HepG2 (cell line): ENCODE results near the gene VPS4A. TPM values are rescaled to one million over a fixed set of nuclear protein-coding genes. Genes with fewer than 3 reads are reported as not detected.

Experiments
- ARNTL ChIP-seq: sonication (generic); formaldehyde crosslinking; IDR thresholded peaks from 2 replicates; pipeline ENCODE4 v1.4.0; 2020; ENCODE audit warnings: mild to moderate bottlenecking, missing genetic modification reagents
- GATAD1 ChIP-seq: IDR thresholded peaks from 2 replicates; pipeline ENCODE4 v1.6.1; 2016; ENCODE audit warnings: missing genetic modification reagents, missing compliant biosample characterization
- GMEB2 ChIP-seq: IDR thresholded peaks from 2 replicates; pipeline ENCODE4 v1.6.1; 2016; ENCODE audit warnings: missing biosample characterization, missing genetic modification reagents, low read depth
- HIVEP1 ChIP-seq: sonication (generic); formaldehyde crosslinking; IDR thresholded peaks from 2 replicates; pipeline ENCODE4 v1.4.0; 2020; ENCODE audit warnings: mild to moderate bottlenecking, missing genetic modification reagents
- HOXA9 ChIP-seq: sonication (generic); formaldehyde crosslinking; IDR thresholded peaks from 2 replicates; pipeline ENCODE4 v1.8.1; 2022; ENCODE audit warnings: missing genetic modification reagents, mild to moderate bottlenecking, moderate library complexity, borderline replicate concordance
- NRL ChIP-seq: sonication (generic); formaldehyde crosslinking; IDR thresholded peaks from 2 replicates; pipeline ENCODE4 v1.5.0; 2020; ENCODE audit warnings: missing genetic modification reagents, mild to moderate bottlenecking, moderate library complexity, borderline replicate concordance
- PAXIP1 ChIP-seq: sonication (generic); formaldehyde crosslinking; conservative IDR thresholded peaks from 2 replicates; pipeline ENCODE4 v1.4.0; 2020; ENCODE audit warnings: mild to moderate bottlenecking, missing genetic modification reagents, moderate library complexity
- PPARG ChIP-seq: conservative IDR thresholded peaks from 2 replicates; pipeline ENCODE4 v1.6.1; 2016; ENCODE audit warnings: missing biosample characterization, missing genetic modification reagents
- PRMT3 ChIP-seq: sonication (generic); formaldehyde crosslinking; IDR thresholded peaks from 2 replicates; pipeline ENCODE4 v1.8.1; 2022; ENCODE audit warnings: low read depth, mild to moderate bottlenecking, moderate library complexity, missing genetic modification reagents, borderline replicate concordance
- RAD51 ChIP-seq: fragments of 450-650 bp; IDR thresholded peaks from 2 replicates; pipeline ENCODE4 v1.6.1; 2016; ENCODE audit warnings: borderline replicate concordance
- ZBTB25 ChIP-seq: IDR thresholded peaks from 2 replicates; pipeline ENCODE4 v1.6.1; 2018; ENCODE audit warnings: missing genetic modification reagents
- ZGPAT ChIP-seq: IDR thresholded peaks from 2 replicates; pipeline ENCODE4 v1.6.1; 2016; ENCODE audit warnings: mild to moderate bottlenecking
- ZNF354B ChIP-seq: sonication (generic); formaldehyde crosslinking; IDR thresholded peaks from 2 replicates; pipeline ENCODE4 v1.8.0; 2022; ENCODE audit warnings: mild to moderate bottlenecking, missing genetic modification reagents
- ZNF441 ChIP-seq: sonication (generic); formaldehyde crosslinking; IDR thresholded peaks from 2 replicates; pipeline ENCODE4 v1.7.0; 2021; ENCODE audit warnings: missing genetic modification reagents, borderline replicate concordance
- ZNF484 ChIP-seq: sonication (generic); formaldehyde crosslinking; IDR thresholded peaks from 2 replicates; pipeline ENCODE4 v1.5.1; 2020; ENCODE audit warnings: mild to moderate bottlenecking, low read depth, missing genetic modification reagents, borderline replicate concordance
- ZNF567 ChIP-seq: sonication (generic); formaldehyde crosslinking; IDR thresholded peaks from 2 replicates; pipeline ENCODE4 v1.8.1; 2023; ENCODE audit warnings: mild to moderate bottlenecking, missing genetic modification reagents, borderline replicate concordance
- polyA plus RNA-seq, 8 experiments: library from polyadenylated mRNA; depleted of rRNA in 3 of 8; stranded (reverse) in 7 of 8; unstranded in 1 of 8; fragments of >200 nt; fragmentation: Illumina TruSeq in 4 of 8; extraction: Trizol in 4 of 8; gene quantifications; 2 replicates each; pipeline versions ENCODE4 v1.2.1 to v1.2.3, GENCODE V29; 2011 to 2016; ENCODE audit warnings: low read depth in 4 of 8, missing spikeins in 1 of 8, mixed read lengths in 1 of 8; ENCODE audit not compliant: insufficient read depth in 1 of 8
- total RNA-seq, 5 experiments: library from RNA; depleted of rRNA; stranded (reverse); fragments of >200 nt; fragmentation: Illumina TruSeq; extraction: Trizol; gene quantifications; 2 replicates each; pipeline ENCODE4 v1.2.3, GENCODE V29; 2016; ENCODE audit warnings: low read depth in 1 of 5
- TF ChIP-seq, protein P1 (sequence below): sonication (generic); formaldehyde crosslinking; IDR thresholded peaks from 2 replicates; pipeline ENCODE4 v1.4.0; 2020; ENCODE audit warnings: missing genetic modification reagents
- TF ChIP-seq, protein P2 (sequence below): sonication (generic); formaldehyde crosslinking; IDR thresholded peaks from 2 replicates; pipeline ENCODE4 v1.5.0; 2020; ENCODE audit warnings: mild to moderate bottlenecking, low read depth, missing genetic modification reagents, borderline replicate concordance

VPS4A gene
- total and polyA plus RNA-seq, 2 of the 13 experiments (the other 11 are each of a cell fraction or from before 2014, with no cell fraction given), result 13.2 to 27.9 TPM

DNA sequence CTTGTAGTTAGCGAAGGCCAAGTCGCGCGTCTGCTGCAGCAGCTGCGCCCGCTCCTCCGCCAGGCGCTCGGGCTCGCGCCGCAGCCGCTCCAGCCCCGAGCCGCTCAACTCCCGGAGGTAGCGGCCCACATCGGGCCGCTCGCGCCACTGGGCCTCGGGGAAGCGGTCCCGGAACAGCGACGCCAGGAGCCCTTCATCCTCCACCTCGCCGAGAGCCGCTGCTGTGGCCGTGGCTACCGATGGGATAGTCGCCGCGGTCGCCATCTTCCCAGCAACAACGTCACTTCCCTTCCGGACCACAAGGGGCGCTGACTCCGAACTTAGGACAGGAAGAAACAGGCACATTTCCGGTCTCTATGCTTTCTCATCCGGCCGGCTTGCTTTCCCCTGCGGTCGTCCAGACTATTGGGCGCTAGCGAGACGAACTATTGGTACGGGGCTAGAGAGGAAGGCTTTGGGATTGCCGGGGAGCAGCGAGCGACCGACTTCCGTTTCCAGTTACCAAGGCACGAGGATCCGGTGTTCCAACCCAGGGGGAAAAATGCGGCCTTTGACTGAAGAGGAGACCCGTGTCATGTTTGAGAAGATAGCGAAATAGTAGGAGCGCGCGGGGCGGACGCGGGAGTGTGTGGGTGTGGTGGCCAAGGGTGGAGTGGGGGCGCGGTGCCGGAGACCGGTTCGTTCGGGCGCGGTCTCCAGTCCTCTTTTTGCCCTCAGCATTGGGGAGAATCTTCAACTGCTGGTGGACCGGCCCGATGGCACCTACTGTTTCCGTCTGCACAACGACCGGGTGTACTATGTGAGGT, 28.3 kb downstream of the VPS4A start, which contains the start of the genes COG8 and NIP7 (continued):
- peak; percentile 92 for TF ChIP-seq HIVEP1
- peak; percentile 32; the same call in 1 of the 2 replicates for TF ChIP-seq HOXA9 (CRISPR knock-in tag)
- peak; percentile 77 for TF ChIP-seq ARNTL
- peak; percentile 58; the same call in 1 of the 2 replicates for TF ChIP-seq PAXIP1
- TF ChIP-seq GATAD1 (CRISPR knock-in tag), result peak; percentile 98
- peak; percentile 95 for TF ChIP-seq ZBTB25 (CRISPR knock-in tag)
- no peak for TF ChIP-seq RAD51
- TF ChIP-seq ZNF354B (CRISPR knock-in tag), result 0 out of 2 replicates have a peak, but pooled peaks have one; percentile 74
- TF ChIP-seq PPARG (CRISPR knock-in tag), result peak; percentile 47; the same call in 1 of the 2 replicates
- 0 out of 2 replicates have a peak, but pooled peaks have one; percentile 64 for TF ChIP-seq ZNF484 (CRISPR knock-in tag)
- peak; percentile 87 for TF ChIP-seq ZGPAT (CRISPR knock-in tag)
- no peak; the same call in 1 of the 2 replicates for TF ChIP-seq PRMT3 (CRISPR knock-in tag)
- TF ChIP-seq, protein P1, sequence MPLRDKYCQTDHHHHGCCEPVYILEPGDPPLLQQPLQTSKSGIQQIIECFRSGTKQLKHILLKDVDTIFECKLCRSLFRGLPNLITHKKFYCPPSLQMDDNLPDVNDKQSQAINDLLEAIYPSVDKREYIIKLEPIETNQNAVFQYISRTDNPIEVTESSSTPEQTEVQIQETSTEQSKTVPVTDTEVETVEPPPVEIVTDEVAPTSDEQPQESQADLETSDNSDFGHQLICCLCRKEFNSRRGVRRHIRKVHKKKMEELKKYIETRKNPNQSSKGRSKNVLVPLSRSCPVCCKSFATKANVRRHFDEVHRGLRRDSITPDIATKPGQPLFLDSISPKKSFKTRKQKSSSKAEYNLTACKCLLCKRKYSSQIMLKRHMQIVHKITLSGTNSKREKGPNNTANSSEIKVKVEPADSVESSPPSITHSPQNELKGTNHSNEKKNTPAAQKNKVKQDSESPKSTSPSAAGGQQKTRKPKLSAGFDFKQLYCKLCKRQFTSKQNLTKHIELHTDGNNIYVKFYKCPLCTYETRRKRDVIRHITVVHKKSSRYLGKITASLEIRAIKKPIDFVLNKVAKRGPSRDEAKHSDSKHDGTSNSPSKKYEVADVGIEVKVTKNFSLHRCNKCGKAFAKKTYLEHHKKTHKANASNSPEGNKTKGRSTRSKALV (CRISPR knock-in tag), result peak; percentile 84
- TF ChIP-seq ZNF441 (CRISPR knock-in tag), result peak; percentile 70
- TF ChIP-seq, protein P2, sequence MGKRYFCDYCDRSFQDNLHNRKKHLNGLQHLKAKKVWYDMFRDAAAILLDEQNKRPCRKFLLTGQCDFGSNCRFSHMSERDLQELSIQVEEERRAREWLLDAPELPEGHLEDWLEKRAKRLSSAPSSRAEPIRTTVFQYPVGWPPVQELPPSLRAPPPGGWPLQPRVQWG (CRISPR knock-in tag), result no peak
- TF ChIP-seq GMEB2 (CRISPR knock-in tag), result peak; percentile 31; the same call in 1 of the 2 replicates
- peak; percentile 94 for TF ChIP-seq NRL (CRISPR knock-in tag)
- peak; percentile 25; the same call in 1 of the 2 replicates for TF ChIP-seq ZNF567 (CRISPR knock-in tag)
